GM23248 (cell line): ENCODE data around the gene ABI1.

Experiments used
- EZH2 ChIP-seq: fragments of 200-600 bp; sonication (generic); IDR thresholded peaks from 2 replicates; pipeline ENCODE4 v1.6.1; 2018; ENCODE audit warnings: antibody characterized with exemption, mild to moderate bottlenecking; ENCODE audit not compliant: insufficient read depth, poor library complexity, severe bottlenecking
- EZH2phosphoT487 ChIP-seq: fragments of 200-600 bp; sonication (generic); IDR thresholded peaks from 2 replicates; pipeline ENCODE4 v1.6.1; 2018; ENCODE audit warnings: antibody characterized with exemption, moderate library complexity, mild to moderate bottlenecking, low read depth; ENCODE audit not compliant: insufficient read depth

- TF ChIP-seq EZH2 (no peak), EZH2phosphoT487 (no peak)
These were observed 70.3 kb downstream of the ABI1 start for GRCh38 chr10:26790221-26790995.
